GM21737 (cell line): ENCODE data around the gene ARHGEF6.

Experiments used
- ATAC-seq: cut with Tn5 transposase; IDR thresholded peaks from one replicate; pipeline ENCODE4 v1.9.1; 2021; ENCODE audit warnings: mild to moderate bottlenecking, moderate library complexity; ENCODE audit not compliant: unreplicated experiment

Gene ARHGEF6

GRCh38 chrX:136697156-136697555 lies 83.6 kb downstream of the ARHGEF6 start:
- no peak for ATAC-seq

- ATAC-seq = peak; percentile 66
Observed at GRCh38 chrX:136694431-136695087, 86.2 kb downstream of the ARHGEF6 start.

- ATAC-seq = no peak
Observed at GRCh38 chrX:136692271-136692670, 88.5 kb downstream of the ARHGEF6 start.

GRCh38 chrX:136691028-136691809 lies 89.5 kb downstream of the ARHGEF6 start:
- ATAC-seq = no peak

- ATAC-seq = no peak
Observed at GRCh38 chrX:136689436-136689835, 91.3 kb downstream of the ARHGEF6 start.

GRCh38 chrX:136687457-136687856 lies 93.3 kb downstream of the ARHGEF6 start:
- no peak for ATAC-seq

- no peak for ATAC-seq
Observed at GRCh38 chrX:136684120-136684519, 96.6 kb downstream of the ARHGEF6 start.

GRCh38 chrX:136679531-136679930 lies 101.2 kb downstream of the ARHGEF6 start:
- no peak for ATAC-seq

- ATAC-seq = no peak
Observed at GRCh38 chrX:136674270-136674985, 106.3 kb downstream of the ARHGEF6 start.

GRCh38 chrX:136671006-136671610 lies 109.6 kb downstream of the ARHGEF6 start:
- no peak for ATAC-seq

- ATAC-seq = no peak
Observed at GRCh38 chrX:136667446-136668168, 113.1 kb downstream of the ARHGEF6 start.

GRCh38 chrX:136666088-136666487 lies 114.6 kb downstream of the ARHGEF6 start:
- ATAC-seq = no peak

- no peak for ATAC-seq
Observed at GRCh38 chrX:136665258-136665900, 115.4 kb downstream of the ARHGEF6 start.

- ATAC-seq = no peak
Observed at GRCh38 chrX:136662976-136663375, 117.8 kb downstream of the ARHGEF6 start.

- ATAC-seq = no peak
Observed at GRCh38 chrX:136662104-136662503, 118.6 kb downstream of the ARHGEF6 start.

- no peak for ATAC-seq
Observed at GRCh38 chrX:136660896-136661295, 119.8 kb downstream of the ARHGEF6 start.

- no peak for ATAC-seq
Observed at GRCh38 chrX:136659174-136659573, 121.6 kb downstream of the ARHGEF6 start.

- ATAC-seq = no peak
Observed at GRCh38 chrX:136658151-136658550, 122.6 kb downstream of the ARHGEF6 start.

- no peak for ATAC-seq
Observed at GRCh38 chrX:136656361-136656964, 124.3 kb downstream of the ARHGEF6 start.
